Right lobe of liver (tissue), 4 donors: Measurements from ENCODE around the gene SMPDL3A.

Experiments
- CTCF ChIP-seq, 4 donors: fragments of 200-600 bp in 3 of 4; fragments of 450-650 bp in 1 of 4; IDR thresholded peaks; one replicate each; pipeline versions ENCODE4 v1.5.1 to v1.8.0; 2016 to 2022; ENCODE audit warnings: antibody characterized with exemption in 4 of 4, mild to moderate bottlenecking in 2 of 4
- POLR2A ChIP-seq: fragments of 450-650 bp; IDR thresholded peaks from one replicate; pipeline ENCODE4 v1.6.1; 2017; ENCODE audit warnings: antibody characterized with exemption, mild to moderate bottlenecking
- donor health status: DM: no; HTN: no; CAD: no.
- donor health status: DM: no; HTN: no; CAD: no.
- donor health status: DM: no; HTN: yes; CAD: no.

- TF ChIP-seq CTCF (IDR thresholded peaks at IDR 0.05) (no peak), POLR2A (no peak)
Measured at GRCh38 chr6:122790028-122790422, 967 bp downstream of the SMPDL3A start.
